Measurements from ENCODE around the gene RABGEF1.
"Not testable (repeated sequence)": the region's sequence is repeated elsewhere in the genome, so short reads cannot be mapped to it uniquely, and the experiment has no call there.

The RABGEF1 gene

DNA sequence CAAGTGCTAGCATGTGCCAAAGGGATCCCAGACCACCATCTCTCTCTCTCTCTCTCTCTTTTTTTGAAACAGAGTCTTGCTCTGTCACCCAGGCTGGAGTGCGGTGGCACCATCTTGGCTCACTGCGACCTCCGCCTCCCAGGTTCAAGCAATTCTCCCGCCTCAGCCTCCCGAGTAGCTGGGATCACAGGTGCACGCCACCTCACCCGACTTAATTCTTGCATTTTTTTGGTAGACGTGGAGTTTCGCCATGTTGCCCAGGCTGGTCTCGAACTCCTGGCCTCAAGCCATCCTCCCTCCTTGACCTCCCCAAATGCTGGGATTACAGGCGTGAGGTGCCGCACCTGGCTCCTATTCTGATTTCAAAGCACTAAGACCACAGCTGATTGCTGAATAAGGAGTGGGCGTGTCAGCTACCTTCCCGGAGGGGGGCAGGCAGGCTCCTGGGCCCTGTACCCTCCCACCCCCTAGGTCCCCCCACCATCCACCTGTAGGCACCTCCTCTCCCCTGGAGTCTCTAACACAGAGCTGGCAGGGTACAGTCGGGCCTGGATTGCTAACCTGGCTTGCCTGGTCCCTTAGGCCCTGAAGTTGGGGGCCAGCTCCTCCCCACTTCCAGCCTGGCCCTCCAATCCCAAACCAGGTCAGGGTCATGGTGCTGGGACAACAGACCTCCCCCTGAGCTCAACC is 74.8 kb downstream of the RABGEF1 start:
- not testable (repeated sequence) for DNase-seq (ENCODE audit: low read depth)

- no peak for DNase-seq (ENCODE audit: low read depth)
Measured at GRCh38 chr7:66815951-66816350, 75.4 kb downstream of the RABGEF1 start.

DNA sequence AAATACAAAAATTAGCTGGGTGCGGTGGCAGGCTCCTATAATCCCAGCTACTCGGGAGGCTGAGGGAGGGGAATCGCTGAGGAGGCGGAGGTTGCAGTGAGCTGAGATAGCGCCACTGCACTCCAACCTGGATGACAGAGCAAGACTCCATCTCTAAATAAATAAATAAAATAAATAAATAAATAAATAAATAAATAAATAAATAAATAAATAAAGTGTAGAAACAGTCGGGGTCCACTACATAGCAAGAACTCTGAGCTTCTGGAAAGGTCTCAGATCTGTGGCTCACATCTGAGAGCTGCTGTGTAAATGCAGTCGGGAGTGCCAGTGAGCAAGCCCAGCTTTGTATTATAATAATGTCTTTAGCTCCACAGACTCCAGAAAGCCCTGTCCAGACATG is 76.1 kb downstream of the RABGEF1 start:
- not testable (repeated sequence) for DNase-seq (ENCODE audit: low read depth)

- DNase-seq (ENCODE audit: low read depth): not testable (repeated sequence)
Measured at GRCh38 chr7:66817208-66817795, 76.8 kb downstream of the RABGEF1 start.

DNA sequence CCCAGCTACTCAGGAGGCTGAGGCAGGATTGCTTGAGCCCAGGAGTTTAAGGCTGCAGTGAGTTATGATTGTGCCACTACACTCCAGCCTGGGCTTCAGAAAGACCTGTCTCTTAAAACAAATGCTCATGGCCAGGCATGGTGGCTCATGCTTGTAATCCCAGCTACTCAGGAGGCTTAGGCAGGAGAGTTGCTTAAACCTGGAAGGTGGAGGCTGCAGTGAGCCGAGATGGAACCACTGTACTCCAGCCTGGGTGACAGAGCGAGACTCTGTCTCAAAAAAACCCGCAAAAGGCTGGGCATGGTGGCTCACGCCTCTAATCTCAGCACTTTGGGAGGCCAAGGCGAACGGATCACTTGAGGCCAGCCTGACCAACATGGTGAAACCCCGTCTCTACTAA is 77.4 kb downstream of the RABGEF1 start:
- DNase-seq (ENCODE audit: low read depth): not testable (repeated sequence)

GRCh38 chr7:66824041-66824440 is 83.5 kb downstream of the RABGEF1 start:
- no peak for DNase-seq (ENCODE audit: low read depth)

DNA sequence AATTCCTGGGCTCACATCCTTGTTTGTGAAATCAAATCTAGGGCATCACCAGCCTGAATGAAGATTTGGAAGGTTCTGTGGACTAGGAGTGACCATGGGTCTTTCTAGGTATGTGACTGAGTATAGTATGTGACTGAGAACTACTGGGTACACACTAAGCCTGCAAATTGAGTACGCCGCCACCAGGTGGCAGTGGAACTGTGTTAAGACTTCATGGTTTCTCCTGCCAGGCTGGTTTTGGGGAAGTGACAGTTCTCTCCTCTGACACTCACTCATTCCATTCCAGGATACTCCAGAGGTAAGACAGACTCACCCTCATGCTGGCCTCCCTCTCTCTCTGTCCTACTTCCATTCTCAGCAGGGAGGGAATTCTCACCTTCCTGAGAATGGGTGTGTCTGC is 85.0 kb downstream of the RABGEF1 start:
- DNase-seq (ENCODE audit: low read depth): not testable (repeated sequence)

- no peak for DNase-seq (ENCODE audit: low read depth)
Measured at GRCh38 chr7:66826649-66827048, 86.1 kb downstream of the RABGEF1 start.

DNA sequence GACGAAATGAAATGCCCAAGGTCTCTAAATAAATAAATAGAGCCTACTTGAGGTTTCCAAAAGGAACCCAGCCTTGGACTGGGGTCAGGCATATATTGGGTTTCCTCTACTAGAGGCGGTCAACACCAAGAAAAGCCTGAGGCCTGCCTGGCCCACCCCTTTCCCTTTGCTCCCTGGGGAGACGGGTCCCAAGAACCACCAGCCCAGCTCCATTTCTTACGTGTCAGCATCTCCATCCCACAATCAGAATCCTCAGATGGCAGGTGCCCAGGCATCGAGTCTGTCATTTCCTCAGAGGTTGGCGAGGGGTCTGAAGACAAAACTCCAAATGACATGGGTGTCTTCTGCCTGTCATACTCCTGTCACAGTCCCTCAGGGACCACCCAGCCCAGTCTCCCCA is 90.4 kb downstream of the RABGEF1 start:
- not testable (repeated sequence) for DNase-seq (ENCODE audit: low read depth)

- DNase-seq (ENCODE audit: low read depth): no peak
Measured at GRCh38 chr7:66832531-66833351, 92.2 kb downstream of the RABGEF1 start.

DNA sequence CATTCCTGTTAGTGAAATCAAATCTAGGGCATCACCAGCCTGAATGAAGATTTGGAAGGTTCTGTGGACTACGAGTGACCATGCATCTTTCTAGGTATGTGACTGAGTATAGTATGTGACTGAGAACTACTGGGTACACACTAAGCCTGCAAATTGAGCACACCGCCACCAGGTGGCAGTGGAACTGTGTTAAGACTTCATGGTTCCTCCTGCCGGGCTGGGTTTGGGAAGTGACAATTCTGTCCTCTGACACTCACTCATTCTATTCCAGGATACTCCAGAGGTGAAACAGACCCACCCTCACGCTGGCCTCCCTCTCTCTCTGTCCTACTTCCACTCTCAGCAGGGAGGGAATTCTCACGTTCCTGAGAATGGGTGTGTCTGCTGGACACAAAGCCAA is 96.5 kb downstream of the RABGEF1 start:
- DNase-seq (ENCODE audit: low read depth): no peak

DNA sequence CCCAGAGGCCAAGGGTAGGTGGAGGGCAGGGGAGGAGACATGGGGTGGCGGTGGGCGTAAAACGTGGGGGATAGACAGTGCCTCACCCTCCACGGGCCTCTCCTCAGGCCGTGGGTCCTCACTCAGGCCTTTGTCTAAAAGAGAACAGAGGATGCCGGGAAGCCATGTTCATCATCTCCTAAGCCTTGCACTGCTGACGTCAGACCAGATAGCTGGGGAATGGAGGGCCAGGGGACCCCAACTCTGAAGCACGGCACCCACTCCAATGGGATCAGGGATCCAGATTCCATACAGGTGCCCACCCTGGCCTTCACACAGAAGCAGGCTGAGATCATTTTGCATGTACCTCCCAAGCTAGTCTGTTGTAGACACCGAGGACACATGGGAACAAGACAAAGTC is 97.1 kb downstream of the RABGEF1 start:
- DNase-seq (ENCODE audit: low read depth): no peak

- DNase-seq (ENCODE audit: low read depth): no peak
Measured at GRCh38 chr7:66839814-66840213, 99.3 kb downstream of the RABGEF1 start.

GRCh38 chr7:66840316-66840715 is 99.8 kb downstream of the RABGEF1 start:
- no peak for DNase-seq (ENCODE audit: low read depth)

DNA sequence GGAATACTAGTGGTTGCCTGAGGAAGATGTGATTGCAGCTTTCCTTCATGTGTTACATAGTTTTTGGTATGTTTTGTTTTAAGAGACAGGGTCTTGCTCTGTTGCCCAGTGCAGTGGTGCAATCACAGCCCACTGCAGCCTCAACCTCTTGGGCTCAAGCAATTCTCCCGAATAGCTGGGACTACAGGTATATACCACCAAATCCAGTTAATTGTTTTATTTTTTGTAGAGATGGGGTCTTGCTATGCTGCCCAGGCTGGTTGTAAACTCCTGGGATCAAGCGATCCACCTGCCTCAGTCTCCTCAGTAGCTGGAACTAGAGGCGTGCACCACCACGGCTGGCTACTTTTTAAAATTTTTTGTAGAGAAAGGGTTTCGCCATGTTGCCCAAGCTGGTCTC is 101.4 kb downstream of the RABGEF1 start:
- DNase-seq (ENCODE audit: low read depth): no peak

DNA sequence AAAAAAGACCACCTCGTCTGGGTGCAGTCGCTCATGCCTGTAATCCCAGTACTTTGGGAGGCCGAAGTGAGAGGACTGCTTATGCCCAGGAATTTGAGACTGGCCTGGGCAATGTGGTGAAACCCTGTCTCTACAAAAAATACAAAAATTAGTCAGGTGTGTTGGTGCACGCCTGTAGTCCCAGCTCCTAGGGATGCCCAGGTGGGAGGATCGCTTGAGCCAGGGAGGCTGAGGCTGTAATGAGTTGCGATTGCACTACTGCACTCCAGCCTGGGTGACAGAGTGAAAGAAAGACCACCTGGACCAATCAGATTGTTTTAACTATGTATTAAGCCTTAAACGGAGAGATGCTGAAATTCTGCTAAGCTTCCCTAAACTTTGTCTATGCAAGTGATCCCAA is 103.0 kb downstream of the RABGEF1 start:
- not testable (repeated sequence) for DNase-seq (ENCODE audit: low read depth)

DNA sequence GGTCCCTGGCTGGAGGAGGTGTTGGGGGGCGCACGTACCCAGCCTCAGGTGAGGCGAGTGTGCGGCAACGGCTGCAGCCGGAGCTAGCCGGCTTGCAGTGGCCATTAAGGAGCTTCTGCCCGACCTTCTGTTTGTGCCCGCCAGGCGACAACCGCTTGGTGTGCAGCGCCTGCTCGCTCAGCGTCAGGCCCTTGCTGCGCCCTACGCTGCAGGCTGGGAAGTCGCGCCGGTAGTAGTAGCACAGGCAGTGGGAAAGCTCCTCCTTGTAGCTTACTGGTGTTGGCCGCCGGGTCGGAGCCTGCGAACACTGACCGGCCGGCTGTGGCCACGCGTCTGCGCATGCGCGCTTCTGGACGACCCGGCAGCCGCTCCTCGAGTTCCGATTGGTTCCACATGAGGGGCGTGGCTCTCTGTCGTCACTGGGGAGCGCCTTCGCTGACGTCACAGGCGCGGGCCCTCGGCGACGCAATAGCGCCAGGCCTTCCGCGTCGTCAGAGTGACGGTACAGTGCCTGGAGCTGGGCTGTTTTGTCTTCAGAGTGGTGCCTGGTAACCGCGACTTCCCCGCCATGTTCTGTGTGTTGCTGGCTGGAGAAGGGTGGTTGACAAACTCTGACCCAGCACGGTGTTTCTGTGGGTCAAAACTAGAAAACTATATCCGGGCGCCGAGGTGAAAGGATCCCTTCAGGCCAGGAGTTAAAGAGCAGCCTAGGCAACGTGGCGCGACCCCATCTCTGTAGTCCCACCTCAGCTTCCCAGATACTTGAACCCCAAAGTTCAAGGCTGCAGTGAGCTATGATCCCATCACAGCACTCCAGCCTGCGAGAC is 104.2 kb downstream of the RABGEF1 start:
- DNase-seq (ENCODE audit: low read depth): peak; percentile 99

- DNase-seq (ENCODE audit: low read depth): no peak
Measured at GRCh38 chr7:66845379-66846095, 105.0 kb downstream of the RABGEF1 start.

GRCh38 chr7:66846096-66846445 is 105.5 kb downstream of the RABGEF1 start:
- DNase-seq (ENCODE audit: low read depth): not testable (repeated sequence)

DNA sequence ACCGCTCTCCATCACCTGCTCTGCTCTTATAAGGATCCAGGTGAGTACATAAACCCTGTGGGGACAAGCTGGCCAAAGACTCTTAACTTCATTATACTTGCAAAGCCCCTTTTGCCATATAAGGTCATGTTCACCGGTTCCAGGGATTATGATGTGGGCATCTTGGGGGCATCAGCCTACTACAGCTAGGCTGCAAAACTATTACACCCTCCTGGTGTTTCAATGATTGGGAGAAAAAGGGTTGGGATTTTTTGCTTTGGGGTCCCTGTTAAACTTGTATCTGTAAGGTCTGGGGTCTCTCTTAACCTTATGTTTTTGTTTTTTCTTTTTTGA is 107.0 kb downstream of the RABGEF1 start:
- DNase-seq (ENCODE audit: low read depth): not testable (repeated sequence)

DNA sequence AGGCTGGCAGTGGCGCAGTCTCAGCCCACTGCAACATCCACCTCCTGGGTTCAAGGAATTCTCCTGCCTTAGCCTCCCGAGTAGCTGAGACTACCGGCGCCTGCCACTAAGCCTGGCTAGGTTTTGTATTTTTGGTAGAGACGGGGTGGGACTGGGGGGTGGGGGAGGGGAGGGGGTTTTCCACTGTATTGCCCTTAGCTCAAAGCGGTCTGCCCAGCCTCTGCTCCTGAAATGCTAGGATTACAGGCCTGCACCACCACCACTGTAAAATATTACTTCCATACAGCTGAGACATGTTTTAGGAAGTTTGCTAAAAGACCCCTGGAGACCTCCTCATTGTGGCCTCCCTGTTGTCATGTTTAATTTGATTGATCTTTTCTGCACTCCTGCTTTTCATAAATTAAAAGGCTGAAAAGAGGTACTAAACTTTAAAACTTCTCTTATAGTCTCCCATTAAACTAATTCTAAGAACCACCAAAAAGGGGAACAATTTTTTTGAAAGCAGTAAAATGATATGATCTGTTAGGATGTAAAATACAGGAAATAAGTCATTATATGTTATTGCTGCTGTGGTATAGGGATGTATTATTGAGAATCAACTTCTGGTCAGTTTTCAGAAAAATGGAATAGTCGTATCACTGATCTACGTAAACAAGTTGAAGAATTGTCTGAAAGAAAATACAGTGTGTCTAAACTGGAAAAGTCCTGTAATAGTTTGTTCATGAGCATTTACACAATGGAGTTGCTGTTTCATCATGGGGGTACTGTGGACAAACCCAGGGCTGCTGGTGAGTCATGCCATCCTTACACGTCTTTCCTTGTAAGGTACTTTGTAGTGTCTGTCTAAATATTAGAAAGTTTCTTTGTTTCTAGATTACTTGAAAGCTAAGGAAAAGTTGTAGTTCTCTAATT is 107.6 kb downstream of the RABGEF1 start:
- no peak for DNase-seq (ENCODE audit: low read depth)
